Caco-2 (cell line): ENCODE data around the gene CRADD. TPM values are rescaled to one million over a fixed set of nuclear protein-coding genes. Genes with fewer than 3 reads are reported as not detected.

Experiments used
- BruUV-seq: library from RNA; stranded (reverse); fragments of 400-500 nt; replicated peaks from 2 replicates; lab custom pipeline; 2021; lab: Mats Ljungman, UMichigan
- CTCF ChIA-PET: fragments of 300-600 bp; sonication (Branson Sonifier 250); formaldehyde crosslinking; loops from one replicate; lab custom pipeline; 2022; ENCODE audit warnings: antibody characterized with exemption; lab: Charles Lee
- POLR2A ChIA-PET: fragments of 300-600 bp; sonication (Branson Sonifier 250); formaldehyde crosslinking; loops from one replicate; lab custom pipeline; 2022; ENCODE audit warnings: antibody characterized with exemption; lab: Charles Lee
- DNase-seq, 2 experiments: peaks; one replicate each; pipeline versions ENCODE4 v3.0.0 to v3.0.0-alpha.2; 2020 to 2022
- H3K27me3 ChIP-seq: replicated peaks from 2 replicates; pipeline ENCODE4 v1.6.0; 2011; ENCODE audit warnings: low read length; ENCODE audit not compliant: control insufficient read depth, insufficient read depth
- H3K36me3 ChIP-seq: 2 replicates; pipeline ENCODE4 v1.5.1; 2011; ENCODE audit warnings: low read length; ENCODE audit not compliant: control insufficient read depth, insufficient read depth
- H3K4me1 ChIP-seq: fragments of 250-450 bp; sonication (Bioruptor Pico); 2 replicates; pipeline ENCODE4 v1.5.1; 2020; ENCODE audit warnings: mild to moderate bottlenecking
- H3K4me3 ChIP-seq: 2 replicates; pipeline ENCODE4 v1.5.1; 2011; ENCODE audit warnings: low read depth, mild to moderate bottlenecking, control low read depth, low read length
- H3K9me3 ChIP-seq: fragments of 250-450 bp; sonication (Bioruptor Pico); 2 replicates; pipeline ENCODE4 v1.5.1; 2020; ENCODE audit warnings: mild to moderate bottlenecking, moderate library complexity
- H3K27ac Mint-ChIP-seq: one replicate; pipeline ENCODE4 v1.8.0; 2022; ENCODE audit warnings: mixed read lengths; ENCODE audit not compliant: unreplicated experiment
- H3K27me3 Mint-ChIP-seq: one replicate; pipeline ENCODE4 v1.8.0; 2022; ENCODE audit warnings: mixed read lengths; ENCODE audit not compliant: insufficient read depth, unreplicated experiment
- H3K36me3 Mint-ChIP-seq: one replicate; pipeline ENCODE4 v1.8.0; 2022; ENCODE audit warnings: mild to moderate bottlenecking, mixed read lengths; ENCODE audit not compliant: insufficient read depth, unreplicated experiment
- H3K4me1 Mint-ChIP-seq: one replicate; pipeline ENCODE4 v1.8.0; 2022; ENCODE audit warnings: low read depth, mixed read lengths; ENCODE audit not compliant: unreplicated experiment
- H3K4me3 Mint-ChIP-seq: one replicate; pipeline ENCODE4 v1.8.0; 2022; ENCODE audit warnings: mild to moderate bottlenecking, moderate library complexity, mixed read lengths; ENCODE audit not compliant: unreplicated experiment
- H3K9me3 Mint-ChIP-seq: one replicate; pipeline ENCODE4 v1.8.0; 2022; ENCODE audit warnings: mixed read lengths; ENCODE audit not compliant: unreplicated experiment
- intact Hi-C: fragments of 100-400 bp; cut with micrococcal nuclease; formaldehyde crosslinking; loops from one replicate; pipeline ENCODE4 v1.10.0; 2022; ENCODE audit not compliant: unreplicated experiment
- total RNA-seq: library from RNA; stranded (reverse); gene quantifications from 2 replicates; pipeline ENCODE4 v1.2.3, GENCODE V29; 2022
- TF ChIP-seq, protein P1 (sequence below), 2 experiments: fragments of 200-600 bp in 1 of 2; IDR thresholded peaks; 1 replicate in 1 of 2; 2 replicates in 1 of 2; pipeline versions ENCODE4 v1.5.1 to v1.8.0; 2011 to 2022; ENCODE audit warnings: antibody characterized with exemption in 1 of 2, control low read depth in 1 of 2, inconsistent platforms in 1 of 2, low read depth in 1 of 2, low read length in 1 of 2, mild to moderate bottlenecking in 1 of 2, moderate library complexity in 1 of 2; ENCODE audit not compliant: insufficient read depth in 1 of 2, severe bottlenecking in 1 of 2, unreplicated experiment in 1 of 2

Gene CRADD
- total RNA-seq, 1 experiment from 2014 or later: 29.2 TPM

GRCh38 chr12:93767524-93767863 is 90.3 kb downstream of the CRADD start:
- TF ChIP-seq, protein P1, sequence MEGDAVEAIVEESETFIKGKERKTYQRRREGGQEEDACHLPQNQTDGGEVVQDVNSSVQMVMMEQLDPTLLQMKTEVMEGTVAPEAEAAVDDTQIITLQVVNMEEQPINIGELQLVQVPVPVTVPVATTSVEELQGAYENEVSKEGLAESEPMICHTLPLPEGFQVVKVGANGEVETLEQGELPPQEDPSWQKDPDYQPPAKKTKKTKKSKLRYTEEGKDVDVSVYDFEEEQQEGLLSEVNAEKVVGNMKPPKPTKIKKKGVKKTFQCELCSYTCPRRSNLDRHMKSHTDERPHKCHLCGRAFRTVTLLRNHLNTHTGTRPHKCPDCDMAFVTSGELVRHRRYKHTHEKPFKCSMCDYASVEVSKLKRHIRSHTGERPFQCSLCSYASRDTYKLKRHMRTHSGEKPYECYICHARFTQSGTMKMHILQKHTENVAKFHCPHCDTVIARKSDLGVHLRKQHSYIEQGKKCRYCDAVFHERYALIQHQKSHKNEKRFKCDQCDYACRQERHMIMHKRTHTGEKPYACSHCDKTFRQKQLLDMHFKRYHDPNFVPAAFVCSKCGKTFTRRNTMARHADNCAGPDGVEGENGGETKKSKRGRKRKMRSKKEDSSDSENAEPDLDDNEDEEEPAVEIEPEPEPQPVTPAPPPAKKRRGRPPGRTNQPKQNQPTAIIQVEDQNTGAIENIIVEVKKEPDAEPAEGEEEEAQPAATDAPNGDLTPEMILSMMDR (IDR thresholded peaks at IDR 0.05; ENCODE audit: insufficient read depth in 1 of 2, low read depth in 1 of 2, low read length in 1 of 2, severe bottlenecking in 1 of 2, unreplicated experiment in 1 of 2): no peak
- no peak overlapping the region for H3K4me3 Mint-ChIP-seq
- H3K36me3 Mint-ChIP-seq: peaks cover 7% of the 10 kb centered on the region
- Histone ChIP-seq H3K4me1 (peaks cover 8% of the 10 kb centered on the region), H3K4me3 (no peak overlapping the region), H3K9me3 (no peaks in the 10 kb centered on the region), H3K27me3 (no peaks in the 10 kb centered on the region), H3K36me3 (no peaks in the 10 kb centered on the region)
- H3K27me3 Mint-ChIP-seq: no peaks in the 10 kb centered on the region
- H3K9me3 Mint-ChIP-seq: no peaks in the 10 kb centered on the region
- H3K4me1 Mint-ChIP-seq: peaks cover 13% of the 10 kb centered on the region
- intact Hi-C loops: loop anchor here (1.0 kb wide), 2 partner anchors 212 to 335 kb away; no protein-coding TSS in a partner anchor
- POLR2A ChIA-PET: no interaction called here
- H3K27ac Mint-ChIP-seq: no peak overlapping the region
- no peak for DNase-seq
- BruUV-seq: no TSS peak
- CTCF ChIA-PET: interaction anchor here (0.7 to 1.0 kb wide), 4 partner anchors 18 to 334 kb away, joined by 3 to 5 read pairs (median 3); no protein-coding TSS in a partner anchor

DNA sequence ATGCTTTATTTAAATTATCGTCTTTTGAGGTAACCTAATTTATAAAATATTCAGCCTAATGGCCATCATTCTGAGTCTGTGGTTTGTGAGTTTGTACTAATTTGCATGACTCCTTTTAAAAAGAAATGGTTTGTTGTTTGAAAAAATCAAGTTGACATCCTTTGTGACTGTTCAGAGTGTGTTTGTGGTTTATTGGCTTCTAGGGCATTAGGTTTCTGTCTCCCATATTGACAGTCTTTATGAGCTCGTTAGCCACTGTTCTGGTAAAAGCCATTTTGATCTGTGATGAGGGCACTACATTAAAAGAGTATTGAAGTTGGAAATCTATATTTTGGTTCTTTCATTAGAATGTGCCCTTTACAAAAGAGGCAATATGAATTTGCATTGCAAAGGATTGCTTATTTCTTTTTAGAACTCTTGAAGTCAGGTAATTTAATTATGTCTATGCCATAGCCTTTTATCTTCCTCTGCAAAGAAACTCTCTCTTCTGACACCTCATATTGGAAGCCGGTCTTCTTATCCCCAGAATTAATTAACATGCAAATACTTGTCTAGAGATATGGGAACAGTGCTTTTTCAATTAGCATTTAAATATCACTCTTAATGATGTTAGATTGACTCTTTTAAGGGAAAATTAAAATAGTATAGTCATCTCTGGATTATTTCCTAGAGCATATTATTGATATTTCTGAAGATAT is 95.0 kb downstream of the CRADD start:
- H3K4me3 ChIP-seq: no peak overlapping the region
- intact Hi-C loops: no loop called here
- Mint-ChIP-seq H3K27ac (no peak overlapping the region), H3K9me3 (no peaks in the 10 kb centered on the region), H3K27me3 (no peaks in the 10 kb centered on the region), H3K4me1 (peaks cover 13% of the 10 kb centered on the region), H3K4me3 (no peak overlapping the region), H3K36me3 (peaks cover 15% of the 10 kb centered on the region)
- no peak for DNase-seq
- no peaks in the 10 kb centered on the region for H3K36me3 ChIP-seq
- H3K9me3 ChIP-seq: no peaks in the 10 kb centered on the region
- no TSS peak for BruUV-seq
- peaks cover 2% of the 10 kb centered on the region; the same call in 1 of the 2 replicates for H3K4me1 ChIP-seq
- no peaks in the 10 kb centered on the region for H3K27me3 ChIP-seq
- ChIA-PET CTCF (no interaction called here), POLR2A (no interaction called here)
- TF ChIP-seq, protein P1 (IDR thresholded peaks at IDR 0.05; ENCODE audit: insufficient read depth in 1 of 2, low read depth in 1 of 2, low read length in 1 of 2, severe bottlenecking in 1 of 2, unreplicated experiment in 1 of 2): no peak

DNA sequence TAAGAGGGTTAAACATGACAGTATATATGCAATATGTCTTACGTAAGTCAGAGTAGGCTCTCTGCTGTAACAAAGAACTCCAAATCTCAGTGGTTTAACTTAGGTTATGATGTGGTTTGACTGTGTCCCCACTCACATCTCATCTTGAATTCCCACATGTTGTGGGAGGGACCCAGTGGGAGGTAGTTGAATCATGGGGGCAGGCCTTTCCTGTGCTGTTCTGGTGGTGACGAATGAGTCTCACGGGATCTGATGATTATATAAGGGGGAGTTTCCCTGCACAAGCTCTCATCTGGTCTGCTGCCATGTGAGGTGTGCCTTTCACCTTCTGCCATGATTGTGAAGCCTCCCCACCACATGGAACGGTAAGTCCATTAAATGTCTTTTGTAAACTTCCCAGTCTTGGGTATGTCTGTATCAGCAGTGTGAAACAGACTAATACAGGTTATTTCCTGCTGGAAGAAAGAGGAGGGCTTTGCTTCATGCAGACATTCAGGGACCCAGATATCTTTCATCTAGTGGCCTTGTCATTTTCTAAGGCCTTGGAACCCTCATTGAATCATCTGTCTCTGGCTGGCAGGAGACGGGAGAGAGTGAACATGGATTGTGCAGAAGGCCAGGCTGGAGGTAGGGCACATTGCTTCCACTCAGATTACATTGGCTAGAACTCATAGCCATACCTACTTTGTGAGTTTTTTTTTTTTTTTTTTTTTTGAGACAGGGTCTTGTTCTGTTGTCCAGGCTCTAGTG is 96.1 kb downstream of the CRADD start:
- TF ChIP-seq, protein P1 (IDR thresholded peaks at IDR 0.05; ENCODE audit: insufficient read depth in 1 of 2, low read depth in 1 of 2, low read length in 1 of 2, severe bottlenecking in 1 of 2, unreplicated experiment in 1 of 2): no peak
- Mint-ChIP-seq H3K27ac (no peak overlapping the region), H3K4me3 (no peak overlapping the region), H3K27me3 (no peaks in the 10 kb centered on the region), H3K4me1 (peaks cover 12% of the 10 kb centered on the region), H3K36me3 (peaks cover 15% of the 10 kb centered on the region), H3K9me3 (no peaks in the 10 kb centered on the region)
- H3K36me3 ChIP-seq: no peaks in the 10 kb centered on the region
- no peak overlapping the region for H3K4me3 ChIP-seq
- BruUV-seq: no TSS peak
- H3K9me3 ChIP-seq: no peaks in the 10 kb centered on the region
- intact Hi-C loops: no loop called here
- ChIA-PET POLR2A (no interaction called here), CTCF (no interaction called here)
- DNase-seq: no peak
- peaks cover 5% of the 10 kb centered on the region; the same call in 1 of the 2 replicates for H3K4me1 ChIP-seq
- H3K27me3 ChIP-seq: no peaks in the 10 kb centered on the region
